Measurements from ENCODE around the gene CPSF7.

The CPSF7 gene

GRCh38 chr11:61353131-61354067, 76.4 kb downstream of the CPSF7 start:
- DNase-seq: no peak
